IMR-90 (cell line): ENCODE data around the gene WDR62. TPM values are rescaled to one million over a fixed set of nuclear protein-coding genes. Genes with fewer than 3 reads are reported as not detected.

Experiments used
- ATAC-seq: fragments of 200-7000 bp; cut with Tn5 transposase; 2 replicates; pipeline ENCODE4 v1.9.1; 2020; ENCODE audit warnings: low read depth, mild to moderate bottlenecking, moderate library complexity
- BruUV-seq: library from RNA; stranded (reverse); fragments of 400-500 nt; replicated peaks from 2 replicates; lab custom pipeline; 2021; lab: Mats Ljungman, UMichigan
- CTCF ChIA-PET: fragments of 300-600 bp; formaldehyde crosslinking; extraction: SDS; loops from one replicate; lab custom pipeline; 2021; ENCODE audit warnings: antibody characterized with exemption; lab: Yijun Ruan, JAX
- POLR2A ChIA-PET: fragments of 300-600 bp; sonication (Branson Sonifier 250); formaldehyde crosslinking; loops from one replicate; lab custom pipeline; 2022; ENCODE audit warnings: antibody characterized with exemption; ENCODE audit not compliant: unreplicated experiment; lab: Charles Lee
- DNase-seq: peaks from one replicate; pipeline ENCODE4 v3.0.0; 2013
- H2AFZ ChIP-seq: replicated peaks from 2 replicates; pipeline ENCODE3; 2013; ENCODE audit warnings: low read length, mild to moderate bottlenecking; ENCODE audit not compliant: poor library complexity
- H2AK5ac ChIP-seq: 2 replicates; pipeline ENCODE4 v1.6.1; 2013; ENCODE audit warnings: low read depth, low read length, inconsistent platforms
- H2AK9ac ChIP-seq: replicated peaks from 2 replicates; pipeline ENCODE3; 2013; ENCODE audit warnings: mild to moderate bottlenecking, low read depth, low read length, moderate library complexity; ENCODE audit not compliant: poor library complexity
- H2BK120ac ChIP-seq: 2 replicates; pipeline ENCODE4 v1.6.1; 2013; ENCODE audit warnings: low read depth, low read length, inconsistent platforms
- H2BK15ac ChIP-seq: 3 replicates; pipeline ENCODE4 v1.6.1; 2013; ENCODE audit warnings: low read depth, low read length, inconsistent platforms
- H2BK20ac ChIP-seq: 2 replicates; pipeline ENCODE4 v1.6.1; 2013; ENCODE audit warnings: low read depth, mild to moderate bottlenecking, inconsistent platforms, low read length, moderate library complexity
- H2BK5ac ChIP-seq: 2 replicates; pipeline ENCODE4 v1.6.1; 2013; ENCODE audit warnings: mild to moderate bottlenecking, low read depth, low read length, inconsistent platforms; ENCODE audit not compliant: poor library complexity, severe bottlenecking
- H3K14ac ChIP-seq: replicated peaks from 2 replicates; pipeline ENCODE4 v1.6.1; 2013; ENCODE audit warnings: low read depth, low read length, inconsistent platforms
- H3K18ac ChIP-seq: 2 replicates; pipeline ENCODE4 v1.6.1; 2013; ENCODE audit warnings: low read depth, low read length, control low read depth
- H3K23ac ChIP-seq: 2 replicates; pipeline ENCODE4 v1.6.1; 2013; ENCODE audit warnings: low read depth, low read length, inconsistent platforms
- H3K27ac ChIP-seq: 2 replicates; pipeline ENCODE4 v1.5.1; 2013; ENCODE audit warnings: mild to moderate bottlenecking, control low read depth, low read length; ENCODE audit not compliant: insufficient read depth
- H3K27me3 ChIP-seq: 2 replicates; pipeline ENCODE4 v1.6.1; 2013; ENCODE audit warnings: low read length; ENCODE audit not compliant: control insufficient read depth, insufficient read depth
- H3K36me3 ChIP-seq: 2 replicates; pipeline ENCODE4 v1.6.1; 2013; ENCODE audit warnings: low read length, mixed read lengths; ENCODE audit not compliant: control insufficient read depth, insufficient read depth
- H3K4ac ChIP-seq: 2 replicates; pipeline ENCODE4 v1.6.1; 2013; ENCODE audit warnings: low read depth, low read length, inconsistent platforms
- H3K4me1 ChIP-seq: 2 replicates; pipeline ENCODE4 v1.6.1; 2013; ENCODE audit warnings: low read length, mixed read lengths; ENCODE audit not compliant: control insufficient read depth, insufficient read depth
- H3K4me2 ChIP-seq: 2 replicates; pipeline ENCODE4 v1.6.1; 2013; ENCODE audit warnings: low read depth, mild to moderate bottlenecking, control low read depth, low read length, moderate library complexity
- H3K4me3 ChIP-seq: 2 replicates; pipeline ENCODE4 v1.5.1; 2013; ENCODE audit warnings: low read depth, mild to moderate bottlenecking, control low read depth, low read length, moderate library complexity; ENCODE audit not compliant: insufficient read depth
- H3K56ac ChIP-seq: 2 replicates; pipeline ENCODE4 v1.6.1; 2013; ENCODE audit warnings: low read length, inconsistent platforms; ENCODE audit not compliant: insufficient read depth; ENCODE audit errors: extremely low read depth
- H3K79me1 ChIP-seq, 2 experiments: 2 replicates each; pipeline ENCODE4 v1.6.1; 2013; ENCODE audit warnings: low read length in 2 of 2, inconsistent platforms in 1 of 2, low read depth in 1 of 2
- H3K9ac ChIP-seq: 2 replicates; pipeline ENCODE4 v1.6.1; 2013; ENCODE audit warnings: low read depth, low read length, control low read depth
- H3K9me1 ChIP-seq: 2 replicates; pipeline ENCODE4 v1.6.1; 2013; ENCODE audit warnings: low read length, inconsistent platforms; ENCODE audit not compliant: insufficient read depth
- H3K9me3 ChIP-seq: 2 replicates; pipeline ENCODE4 v1.6.1; 2013; ENCODE audit warnings: low read length; ENCODE audit not compliant: control insufficient read depth, insufficient read depth
- H4K20me1 ChIP-seq: 2 replicates; pipeline ENCODE4 v1.6.1; 2013; ENCODE audit warnings: low read length, inconsistent platforms; ENCODE audit not compliant: insufficient read depth
- H4K5ac ChIP-seq: 2 replicates; pipeline ENCODE4 v1.6.1; 2013; ENCODE audit warnings: mild to moderate bottlenecking, low read depth, low read length, control low read depth
- H4K8ac ChIP-seq, 2 experiments: 2 replicates each; pipeline ENCODE4 v1.6.1; 2013; ENCODE audit warnings: low read depth in 2 of 2, low read length in 2 of 2, control low read depth in 1 of 2, inconsistent platforms in 1 of 2
- H4K91ac ChIP-seq: 2 replicates; pipeline ENCODE4 v1.6.1; 2013; ENCODE audit warnings: low read depth, low read length, inconsistent platforms; ENCODE audit not compliant: insufficient read depth
- CEBPB ChIP-seq: IDR thresholded peaks from 2 replicates; pipeline ENCODE4 v1.6.1; 2012; ENCODE audit warnings: low read depth, low read length, improper control_type of control experiment
- CHD1 ChIP-seq: IDR thresholded peaks from 2 replicates; pipeline ENCODE4 v1.6.1; 2012; ENCODE audit warnings: low read depth, low read length, improper control_type of control experiment
- CTCF ChIP-seq: conservative IDR thresholded peaks from 2 replicates; pipeline ENCODE4 v1.5.1; 2012; ENCODE audit warnings: mild to moderate bottlenecking, low read depth, low read length, improper control_type of control experiment
- FOS ChIP-seq: fragments of 150-350 bp; IDR thresholded peaks from 2 replicates; pipeline ENCODE4 v1.6.1; 2016; ENCODE audit warnings: low read depth, low read length
- MAFK ChIP-seq: IDR thresholded peaks from 2 replicates; pipeline ENCODE4 v1.6.1; 2012; ENCODE audit warnings: low read depth, low read length, improper control_type of control experiment
- MAZ ChIP-seq: IDR thresholded peaks from 2 replicates; pipeline ENCODE4 v1.6.1; 2012; ENCODE audit warnings: low read depth, mild to moderate bottlenecking, low read length, improper control_type of control experiment, moderate library complexity, borderline replicate concordance
- NFE2L2 ChIP-seq: fragments of 150-350 bp; IDR thresholded peaks from 2 replicates; pipeline ENCODE4 v1.6.1; 2016; ENCODE audit warnings: low read depth, mild to moderate bottlenecking, low read length
- POLR2A ChIP-seq: IDR thresholded peaks from 2 replicates; pipeline ENCODE4 v1.6.1; 2012; ENCODE audit warnings: mild to moderate bottlenecking, low read depth, low read length
- RAD21 ChIP-seq: IDR thresholded peaks from 2 replicates; pipeline ENCODE4 v1.6.1; 2012; ENCODE audit warnings: low read length, improper control_type of control experiment
- RCOR1 ChIP-seq: IDR thresholded peaks from 2 replicates; pipeline ENCODE4 v1.6.1; 2012; ENCODE audit warnings: mild to moderate bottlenecking, low read length, improper control_type of control experiment; ENCODE audit not compliant: insufficient replicate concordance
- RFX5 ChIP-seq: IDR thresholded peaks from 2 replicates; pipeline ENCODE4 v1.8.0; 2012; ENCODE audit warnings: low read depth, mild to moderate bottlenecking, low read length, moderate library complexity
- SMC3 ChIP-seq: fragments of 150-350 bp; IDR thresholded peaks from 2 replicates; pipeline ENCODE4 v1.6.1; 2016; ENCODE audit warnings: low read depth, mild to moderate bottlenecking, antibody characterized with exemption, low read length, moderate library complexity
- WGBS, 2 experiments: methylation state at CpG; one replicate each; pipeline versions ENCODE4 v1.1.5 to v1.1.7; 2013; ENCODE audit warnings: missing lambda C conversion rate in 2 of 2; ENCODE audit not compliant: insufficient read length in 1 of 2; ENCODE audit errors: extremely low coverage in 2 of 2; 5-methylcytosine and 5-hydroxymethylcytosine counted together
- dilution Hi-C: fragments of 300-500 bp; cut with HindIII; formaldehyde crosslinking; loops from one replicate; pipeline ENCODE4 v1.14.3; 2018; ENCODE audit warnings: low sequenced_read_pairs; ENCODE audit not compliant: unreplicated experiment
- in situ Hi-C: fragments of 300-500 bp; cut with MboI; formaldehyde crosslinking; loops from 3 replicates; pipeline ENCODE4 v1.14.3; 2019; ENCODE audit warnings: low sequenced_read_pairs, inconsistent platforms, mixed read lengths
- intact Hi-C: fragments of 100-400 bp; cut with micrococcal nuclease; formaldehyde crosslinking; loops from 2 replicates; pipeline ENCODE4 v1.10.0; 2022
- polyA plus RNA-seq, 3 experiments: library from polyadenylated mRNA; depleted of rRNA; stranded (reverse); fragments of >200 nt; gene quantifications; 2 replicates each; pipeline ENCODE4 v1.2.3, GENCODE V29; 2012; ENCODE audit warnings: low replicate concordance in 1 of 3
- total RNA-seq: library from RNA; depleted of rRNA; stranded (reverse); fragments of >200 nt; gene quantifications from 2 replicates; pipeline ENCODE4 v1.2.3, GENCODE V29; 2012
- TF ChIP-seq, protein P1 (sequence below): fragments of 150-350 bp; IDR thresholded peaks from 2 replicates; pipeline ENCODE4 v1.6.1; 2017; ENCODE audit warnings: mild to moderate bottlenecking, antibody characterized with exemption, low read length, low read depth

WDR62 gene
- total and polyA plus RNA-seq, 2 of the 4 experiments (the other 2 are of a cell fraction) = 4.5 to 7.0 TPM

DNA sequence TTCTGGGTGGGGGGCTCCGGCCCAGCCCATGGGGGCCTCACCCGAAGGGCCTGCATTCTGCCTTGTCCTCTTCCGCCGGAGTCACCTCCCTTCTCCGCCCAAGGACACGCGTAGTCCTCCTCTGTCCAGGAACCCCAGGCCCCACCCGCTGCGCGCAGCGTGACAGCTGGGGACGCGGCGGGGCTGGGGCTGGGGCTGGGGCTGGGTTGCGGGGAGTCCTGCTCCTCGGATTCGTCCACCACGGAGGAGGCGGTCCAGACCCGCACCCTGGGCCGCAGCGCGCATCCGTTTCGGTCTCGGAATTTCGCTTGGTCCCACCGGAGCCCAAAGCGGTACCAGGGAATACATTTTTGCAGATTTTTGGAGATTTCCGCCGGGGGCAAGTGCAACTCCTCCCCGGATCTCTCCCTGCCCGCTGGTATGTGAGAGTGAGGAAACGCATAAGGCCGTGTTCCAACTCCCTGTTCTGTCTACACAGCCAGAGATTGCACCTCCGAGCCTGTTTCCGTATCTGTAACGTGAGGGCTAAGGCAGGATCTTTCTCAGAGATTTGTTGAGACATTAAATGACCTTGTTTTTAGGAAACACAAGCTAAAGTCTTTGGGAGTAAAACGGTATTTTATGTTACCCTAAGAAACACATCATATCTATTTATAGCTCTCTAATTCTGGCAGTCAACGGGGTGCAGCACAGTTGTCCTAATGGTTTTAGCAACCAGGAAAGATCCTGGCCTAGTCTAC is 97.8 kb downstream of the WDR62 start, which contains the start of gene COX7A1:
Gene COX7A1 (minus strand): TSS at position 96 of the 740 bp plus-strand sequence. CDS start 40 bp downstream, at position 56.
- TF ChIP-seq RFX5 (no peak), MAZ (no peak), RCOR1 (no peak), NFE2L2 (no peak), SMC3 (no peak), RAD21 (no peak), MAFK (no peak), CTCF (no peak), CEBPB (no peak), FOS (no peak), CHD1 (no peak), POLR2A (no peak)
- TF ChIP-seq, protein P1, sequence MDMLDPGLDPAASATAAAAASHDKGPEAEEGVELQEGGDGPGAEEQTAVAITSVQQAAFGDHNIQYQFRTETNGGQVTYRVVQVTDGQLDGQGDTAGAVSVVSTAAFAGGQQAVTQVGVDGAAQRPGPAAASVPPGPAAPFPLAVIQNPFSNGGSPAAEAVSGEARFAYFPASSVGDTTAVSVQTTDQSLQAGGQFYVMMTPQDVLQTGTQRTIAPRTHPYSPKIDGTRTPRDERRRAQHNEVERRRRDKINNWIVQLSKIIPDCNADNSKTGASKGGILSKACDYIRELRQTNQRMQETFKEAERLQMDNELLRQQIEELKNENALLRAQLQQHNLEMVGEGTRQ = no peak
- dilution Hi-C loops = no loop called here
- Histone ChIP-seq H3K14ac (no peak within 1 kb of the TSS), H3K9ac (no peak within 1 kb of the TSS), H3K4ac (peak within 1 kb of the TSS; percentile 27; the same call in 1 of the 2 replicates), H2AFZ (peak within 1 kb of the TSS; percentile 77), H3K56ac (no peak within 1 kb of the TSS), H2BK15ac (no peak within 1 kb of the TSS), H2AK9ac (peak within 1 kb of the TSS; percentile 87), H4K91ac (no peak within 1 kb of the TSS), H3K79me1 (peaks cover 4 to 28% of the 10 kb centered on the region in 2 experiments; a peak in 2 of 4 replicates), H4K5ac (no peak within 1 kb of the TSS; the same call in 1 of the 2 replicates), H2BK120ac (no peak within 1 kb of the TSS), H2BK5ac (no peak within 1 kb of the TSS), H3K4me2 (peak within 1 kb of the TSS; percentile 35; the same call in 1 of the 2 replicates), H3K27ac (no peak within 1 kb of the TSS), H3K23ac (no peak within 1 kb of the TSS; the same call in 1 of the 2 replicates), H3K4me1 (peaks cover 6% of the 10 kb centered on the region; the same call in 1 of the 2 replicates), H2AK5ac (no peak within 1 kb of the TSS), H3K27me3 (no peaks in the 10 kb centered on the region), H4K20me1 (peaks cover 10% of the 10 kb centered on the region), H3K18ac (no peak within 1 kb of the TSS), H3K9me3 (no peaks in the 10 kb centered on the region), H3K36me3 (peaks cover 29% of the 10 kb centered on the region), H4K8ac (peak within 1 kb of the TSS in 1 of 2 experiments; percentile 13; a peak in 2 of 4 replicates), H3K9me1 (no peaks in the 10 kb centered on the region; the same call in 1 of the 2 replicates), H3K4me3 (0 out of 2 replicates have a peak within 1 kb of the TSS, but pooled peaks have one; percentile 1), H2BK20ac (no peak within 1 kb of the TSS)
- ChIA-PET POLR2A (no interaction called here), CTCF (interaction anchor here (0.7 to 0.9 kb wide), 3 partner anchors 17 to 75 kb away, joined by 4 to 6 read pairs (median 4); no protein-coding TSS in a partner anchor)
- WGBS, 2 experiments = 28% methylated on average over 5 of the region's 40 CpGs; no CpG with 5 or more reads in 1 of the 2 experiments
- in situ Hi-C loops = no loop called here
- DNase-seq (peak; percentile 13), ATAC-seq (peak; percentile 40)
- intact Hi-C loops = no loop called here
- no TSS peak for BruUV-seq
